Measurements from ENCODE around the gene RAB27B.

- TF ChIP-seq POLR2A (IDR thresholded peaks at IDR 0.05) (no peak), CTCF (IDR thresholded peaks at IDR 0.05) (no peak)
Observed at GRCh38 chr18:54867131-54867530, 38.9 kb downstream of the RAB27B start.
